ENCODE measurements around the gene DIRAS1.

Gene DIRAS1

GRCh38 chr19:2761876-2762782, 41.0 kb upstream of the DIRAS1 start:
- H3K27me3 ChIP-seq (ENCODE audit: insufficient read depth, poor library complexity, severe bottlenecking): no peaks in the 10 kb centered on the region
- TF ChIP-seq REST (IDR thresholded peaks at IDR 0.05; ENCODE audit: insufficient replicate concordance, low read depth) (no peak), CTCF (IDR thresholded peaks at IDR 0.05; ENCODE audit: insufficient read depth, low read length) (no peak), SPI1 (IDR thresholded peaks at IDR 0.05; ENCODE audit: borderline replicate concordance, low read depth) (no peak)
- H3K4me3 ChIP-seq (replicated peaks; ENCODE audit: insufficient read depth, low read length): no peak overlapping the region
- H3K27ac ChIP-seq (replicated peaks): no peak overlapping the region
- no peak for DNase-seq (ENCODE audit: low read depth in 1 of 2, low spot score in 1 of 2)

- TF ChIP-seq CTCF (IDR thresholded peaks at IDR 0.05; ENCODE audit: insufficient read depth, low read length) (no peak), REST (IDR thresholded peaks at IDR 0.05; ENCODE audit: insufficient replicate concordance, low read depth) (no peak), POLR2AphosphoS5 (IDR thresholded peaks at IDR 0.05; ENCODE audit: low read depth) (no peak), SPI1 (IDR thresholded peaks at IDR 0.05; ENCODE audit: borderline replicate concordance, low read depth) (no peak), GABPA (IDR thresholded peaks at IDR 0.05; ENCODE audit: low read depth) (no peak)
- H3K27me3 ChIP-seq (ENCODE audit: insufficient read depth, poor library complexity, severe bottlenecking): no peaks in the 10 kb centered on the region
These were observed 40.1 kb upstream of the DIRAS1 start for GRCh38 chr19:2761309-2761677.

GRCh38 chr19:2759965-2760364, 38.8 kb upstream of the DIRAS1 start:
- no peak for TF ChIP-seq POLR2AphosphoS5 (IDR thresholded peaks at IDR 0.05; ENCODE audit: low read depth)
- TF ChIP-seq CTCF (IDR thresholded peaks at IDR 0.05; ENCODE audit: insufficient read depth, low read length): no peak
- TF ChIP-seq REST (IDR thresholded peaks at IDR 0.05; ENCODE audit: insufficient replicate concordance, low read depth): no peak
- TF ChIP-seq SPI1 (IDR thresholded peaks at IDR 0.05; ENCODE audit: borderline replicate concordance, low read depth): no peak
- TF ChIP-seq GABPA (IDR thresholded peaks at IDR 0.05; ENCODE audit: low read depth): no peak

More at GRCh38 chr19:2761309-2761677, 40.1 kb upstream of the DIRAS1 start:
- no peak for DNase-seq (ENCODE audit: low read depth in 1 of 2, low spot score in 1 of 2)
- Histone ChIP-seq H3K4me3 (replicated peaks; ENCODE audit: insufficient read depth, low read length) (no peak overlapping the region), H3K27ac (replicated peaks) (no peak overlapping the region)

More at GRCh38 chr19:2759965-2760364, 38.8 kb upstream of the DIRAS1 start:
- H3K4me3 ChIP-seq (replicated peaks; ENCODE audit: insufficient read depth, low read length): no peak overlapping the region
- no peaks in the 10 kb centered on the region for H3K27me3 ChIP-seq (ENCODE audit: insufficient read depth, poor library complexity, severe bottlenecking)
- DNase-seq (ENCODE audit: low read depth in 1 of 2, low spot score in 1 of 2): no peak
- H3K27ac ChIP-seq (replicated peaks): no peak overlapping the region

Data from HL-60 (cell line).